Upper lobe of right lung (tissue), 1 donor: ENCODE measurements around the gene SCCPDH. TPM values are rescaled to one million over a fixed set of nuclear protein-coding genes. Genes with fewer than 3 reads are reported as not detected.

Source experiments
- ATAC-seq: fragments of 200-7000 bp; cut with Tn5 transposase; one replicate; pipeline ENCODE4 v1.9.1; 2020; ENCODE audit warnings: mild to moderate bottlenecking, moderate library complexity
- DNase-seq: peaks from one replicate; pipeline ENCODE4 v3.0.0-alpha.2; 2020
- H3K27ac ChIP-seq: fragments of 200-600 bp; one replicate; pipeline ENCODE4 v1.8.0; 2022
- H3K27me3 ChIP-seq: fragments of 200-600 bp; one replicate; pipeline ENCODE4 v1.8.0; 2022; ENCODE audit warnings: mild to moderate bottlenecking
- H3K36me3 ChIP-seq: fragments of 200-600 bp; one replicate; pipeline ENCODE4 v1.8.0; 2022
- H3K4me1 ChIP-seq: fragments of 200-600 bp; one replicate; pipeline ENCODE4 v1.8.0; 2022
- H3K4me3 ChIP-seq: fragments of 200-600 bp; one replicate; pipeline ENCODE4 v1.8.0; 2022; ENCODE audit warnings: mild to moderate bottlenecking
- H3K9me3 ChIP-seq: fragments of 200-600 bp; one replicate; pipeline ENCODE4 v1.8.0; 2022
- intact Hi-C: fragments of 100-400 bp; cut with DNase I; formaldehyde crosslinking; loops from one replicate; pipeline ENCODE4 v1.11.0; 2022
- total RNA-seq: library from RNA; stranded (reverse); fragmentation: NEBNext Ultra II Directional; extraction: Animal tissue kit (Norgen Biotek cat#: 25700); gene quantifications from one replicate; pipeline ENCODE4 v1.2.1, GENCODE V29; 2021
- TF ChIP-seq, protein P1 (sequence below): fragments of 200-600 bp; IDR thresholded peaks from one replicate; pipeline ENCODE4 v1.8.0; 2022; ENCODE audit warnings: antibody characterized with exemption
- donor health status: DM: no; HTN: yes; CAD: no; lungs with severe emphysema.

Gene SCCPDH
- total RNA-seq, 1 donor from 2014 or later: 23.4 TPM

DNA sequence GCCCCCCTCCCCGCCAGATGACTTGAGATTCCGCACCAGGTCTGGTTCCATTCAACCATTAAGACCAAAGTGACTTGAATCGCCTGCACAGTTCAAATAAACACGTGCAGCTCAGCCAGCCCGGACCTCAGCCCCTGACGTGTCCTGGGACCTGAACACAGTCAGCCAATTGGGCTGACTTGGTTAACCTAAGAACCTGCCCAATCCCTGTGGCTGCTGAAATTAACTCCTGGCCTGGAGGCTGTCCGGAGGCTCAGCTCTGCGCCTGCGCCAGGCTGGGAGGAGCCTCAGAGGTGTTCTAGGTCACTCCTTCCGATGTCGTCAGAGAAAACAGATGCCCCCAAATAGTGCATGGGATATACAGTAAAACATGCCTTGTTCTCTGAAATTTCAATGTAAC lies 73.4 kb downstream of the SCCPDH start:
- ATAC-seq (no peak), DNase-seq (no peak)
- intact Hi-C loops: no loop called here
- Histone ChIP-seq H3K4me3 (no peak overlapping the region), H3K4me1 (no peaks in the 10 kb centered on the region), H3K9me3 (no peaks in the 10 kb centered on the region), H3K27me3 (peaks cover 8% of the 10 kb centered on the region), H3K36me3 (no peaks in the 10 kb centered on the region), H3K27ac (no peak overlapping the region)
- TF ChIP-seq, protein P1, sequence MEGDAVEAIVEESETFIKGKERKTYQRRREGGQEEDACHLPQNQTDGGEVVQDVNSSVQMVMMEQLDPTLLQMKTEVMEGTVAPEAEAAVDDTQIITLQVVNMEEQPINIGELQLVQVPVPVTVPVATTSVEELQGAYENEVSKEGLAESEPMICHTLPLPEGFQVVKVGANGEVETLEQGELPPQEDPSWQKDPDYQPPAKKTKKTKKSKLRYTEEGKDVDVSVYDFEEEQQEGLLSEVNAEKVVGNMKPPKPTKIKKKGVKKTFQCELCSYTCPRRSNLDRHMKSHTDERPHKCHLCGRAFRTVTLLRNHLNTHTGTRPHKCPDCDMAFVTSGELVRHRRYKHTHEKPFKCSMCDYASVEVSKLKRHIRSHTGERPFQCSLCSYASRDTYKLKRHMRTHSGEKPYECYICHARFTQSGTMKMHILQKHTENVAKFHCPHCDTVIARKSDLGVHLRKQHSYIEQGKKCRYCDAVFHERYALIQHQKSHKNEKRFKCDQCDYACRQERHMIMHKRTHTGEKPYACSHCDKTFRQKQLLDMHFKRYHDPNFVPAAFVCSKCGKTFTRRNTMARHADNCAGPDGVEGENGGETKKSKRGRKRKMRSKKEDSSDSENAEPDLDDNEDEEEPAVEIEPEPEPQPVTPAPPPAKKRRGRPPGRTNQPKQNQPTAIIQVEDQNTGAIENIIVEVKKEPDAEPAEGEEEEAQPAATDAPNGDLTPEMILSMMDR: no peak

DNA sequence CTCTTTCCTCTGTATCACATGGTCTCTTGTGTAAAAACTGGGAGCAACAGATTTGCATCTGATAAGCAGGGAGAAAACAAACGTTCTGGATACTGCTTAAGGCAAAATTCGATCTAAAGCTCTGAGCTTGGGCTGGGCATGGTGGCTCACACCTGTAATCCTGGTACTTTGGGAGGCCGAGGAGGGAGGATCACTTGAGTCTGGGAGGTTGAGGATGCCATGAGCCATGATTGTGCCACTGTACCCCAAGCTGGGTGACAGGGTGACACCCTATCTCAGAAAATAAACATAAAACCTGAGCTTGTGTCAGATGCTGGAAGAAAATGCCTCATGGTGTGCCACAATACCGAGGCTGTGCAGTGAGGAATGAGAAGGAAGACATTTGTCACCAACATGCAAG lies 73.9 kb downstream of the SCCPDH start:
- Histone ChIP-seq H3K4me3 (no peak overlapping the region), H3K27me3 (peaks cover 8% of the 10 kb centered on the region), H3K4me1 (no peaks in the 10 kb centered on the region), H3K36me3 (no peaks in the 10 kb centered on the region), H3K27ac (no peak overlapping the region), H3K9me3 (no peaks in the 10 kb centered on the region)
- DNase-seq: no peak
- TF ChIP-seq, protein P1: no peak
- ATAC-seq: no peak
- intact Hi-C loops: no loop called here

DNA sequence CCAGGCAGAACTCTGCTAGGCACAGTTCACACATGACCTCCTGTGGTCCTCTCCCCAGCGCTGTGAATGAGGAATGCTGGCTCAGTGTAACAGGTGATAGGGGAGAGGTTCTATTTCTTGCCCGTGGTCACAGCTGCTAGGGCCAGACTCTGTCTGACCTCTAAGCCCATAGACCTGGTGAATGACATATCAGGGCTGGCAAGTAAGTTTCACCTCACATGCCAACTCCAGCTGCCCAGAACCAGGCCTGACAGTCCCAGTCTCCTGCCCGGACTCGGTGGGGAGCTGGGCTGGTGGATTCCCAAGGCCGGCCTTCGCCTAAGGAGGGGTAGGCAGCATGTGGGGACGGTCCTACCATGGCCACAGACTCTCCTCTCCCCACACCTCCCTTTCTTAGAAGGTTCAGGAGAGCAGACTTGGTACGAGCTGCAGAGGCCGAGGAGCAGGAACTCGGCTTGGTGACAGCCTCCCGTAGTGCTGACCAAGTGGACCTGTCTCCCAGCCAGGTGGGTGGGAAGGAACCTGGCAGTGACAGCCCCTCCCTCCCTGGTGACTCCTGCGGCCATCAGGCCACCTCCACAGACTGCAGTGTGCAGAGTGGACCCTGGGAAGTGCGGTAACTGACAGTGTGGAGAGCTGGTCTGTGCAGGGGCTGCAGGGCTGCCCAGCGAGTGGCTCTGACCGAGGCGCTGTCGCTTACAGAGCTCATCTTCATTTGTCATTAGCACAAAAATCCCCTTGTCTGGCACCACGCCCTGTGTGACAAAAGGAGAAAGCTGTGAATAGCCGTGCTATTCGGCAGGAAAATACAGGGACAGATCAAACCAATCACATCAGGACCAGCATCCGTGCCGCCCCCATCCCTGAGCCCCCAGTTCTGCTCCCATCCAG lies 74.6 kb downstream of the SCCPDH start:
- Histone ChIP-seq H3K27ac (no peak overlapping the region), H3K4me3 (no peak overlapping the region), H3K27me3 (peaks cover 8% of the 10 kb centered on the region), H3K36me3 (no peaks in the 10 kb centered on the region), H3K9me3 (no peaks in the 10 kb centered on the region), H3K4me1 (no peaks in the 10 kb centered on the region)
- intact Hi-C loops: no loop called here
- ATAC-seq: peak; percentile 5
- no peak for DNase-seq
- TF ChIP-seq, protein P1: no peak

DNA sequence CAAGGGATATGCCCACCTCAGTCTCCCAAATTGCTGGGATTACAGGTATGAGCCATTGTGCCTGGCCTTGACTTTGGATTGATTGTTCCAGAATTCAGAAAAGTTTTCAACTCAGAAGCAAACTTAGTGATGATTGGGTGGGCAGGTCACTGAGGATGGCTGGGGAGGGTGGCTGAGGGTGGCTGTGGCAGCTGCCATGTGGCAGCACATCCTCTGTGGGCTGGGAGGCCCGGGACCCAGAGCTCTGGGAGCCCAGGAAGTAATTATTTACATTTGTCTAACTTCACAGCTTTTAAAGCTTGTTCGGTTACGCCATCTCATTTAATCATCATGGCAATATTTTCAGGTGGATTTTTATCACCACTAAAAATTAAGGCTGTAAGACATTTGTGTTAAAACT lies 76.1 kb downstream of the SCCPDH start:
- Histone ChIP-seq H3K36me3 (no peaks in the 10 kb centered on the region), H3K4me1 (no peaks in the 10 kb centered on the region), H3K9me3 (no peaks in the 10 kb centered on the region), H3K27ac (no peak overlapping the region), H3K27me3 (peaks cover 8% of the 10 kb centered on the region), H3K4me3 (no peak overlapping the region)
- DNase-seq: no peak
- intact Hi-C loops: no loop called here
- TF ChIP-seq, protein P1: no peak
- no peak for ATAC-seq

DNA sequence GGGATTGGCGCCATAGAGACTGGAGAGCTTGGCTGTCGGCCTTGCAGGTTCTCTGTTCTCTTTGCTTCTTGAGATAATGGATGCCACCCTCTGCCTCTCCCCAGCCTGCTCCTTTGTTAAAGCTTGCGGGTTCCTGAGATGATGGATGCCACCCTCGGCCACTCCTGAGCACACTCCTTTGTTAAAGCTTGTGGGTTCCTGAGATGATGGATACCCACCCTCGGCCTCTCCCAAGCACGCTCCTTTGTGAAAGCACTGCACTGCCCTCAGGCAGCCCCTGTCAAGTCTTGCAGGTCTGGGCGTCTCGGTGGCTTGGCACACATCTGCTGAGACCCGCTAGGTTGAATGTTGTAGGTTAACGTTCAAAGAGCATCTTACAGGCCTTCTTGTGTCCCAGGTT lies 76.5 kb downstream of the SCCPDH start:
- DNase-seq: no peak
- intact Hi-C loops: no loop called here
- ATAC-seq: no peak
- no peak overlapping the region for H3K27ac ChIP-seq
- no peaks in the 10 kb centered on the region for H3K9me3 ChIP-seq
- peaks cover 8% of the 10 kb centered on the region for H3K27me3 ChIP-seq
- H3K4me1 ChIP-seq: no peaks in the 10 kb centered on the region
- no peak overlapping the region for H3K4me3 ChIP-seq
- TF ChIP-seq, protein P1: no peak
- H3K36me3 ChIP-seq: no peaks in the 10 kb centered on the region
